Amniotic epithelial cell (primary cell): ENCODE data around the gene ZNF672.

Source experiments
- DNase-seq: peaks from one replicate; pipeline ENCODE4 v3.0.0-alpha.2; 2010; ENCODE audit warnings: low read depth

Gene ZNF672

GRCh38 chr1:248890549-248891498 is 52.8 kb downstream of the ZNF672 start:
- peak; percentile 39 for DNase-seq

GRCh38 chr1:248891758-248892157 is 53.7 kb downstream of the ZNF672 start:
- DNase-seq = no peak

- DNase-seq = no peak
Measured at GRCh38 chr1:248892590-248892989, 54.6 kb downstream of the ZNF672 start.

DNA sequence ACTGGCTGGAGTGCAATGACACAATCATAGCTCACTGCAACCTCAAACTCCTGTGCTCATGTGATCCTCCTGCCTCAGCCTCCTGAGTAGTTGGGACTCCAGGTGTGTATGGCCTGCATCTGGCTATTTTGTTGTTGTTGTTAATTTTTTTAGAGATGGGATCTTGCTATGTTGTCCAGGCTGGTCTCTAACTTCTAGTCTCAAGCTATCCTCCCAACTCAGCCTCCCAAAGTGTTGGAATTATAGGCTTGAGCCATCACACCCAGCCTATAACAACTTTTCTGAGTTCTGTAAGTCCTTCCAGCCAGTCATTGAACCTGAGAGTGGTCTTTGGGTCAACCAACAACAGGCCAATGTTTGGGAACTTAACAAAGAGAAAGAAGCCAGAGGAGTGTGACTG is 56.8 kb downstream of the ZNF672 start:
- DNase-seq = no peak

DNA sequence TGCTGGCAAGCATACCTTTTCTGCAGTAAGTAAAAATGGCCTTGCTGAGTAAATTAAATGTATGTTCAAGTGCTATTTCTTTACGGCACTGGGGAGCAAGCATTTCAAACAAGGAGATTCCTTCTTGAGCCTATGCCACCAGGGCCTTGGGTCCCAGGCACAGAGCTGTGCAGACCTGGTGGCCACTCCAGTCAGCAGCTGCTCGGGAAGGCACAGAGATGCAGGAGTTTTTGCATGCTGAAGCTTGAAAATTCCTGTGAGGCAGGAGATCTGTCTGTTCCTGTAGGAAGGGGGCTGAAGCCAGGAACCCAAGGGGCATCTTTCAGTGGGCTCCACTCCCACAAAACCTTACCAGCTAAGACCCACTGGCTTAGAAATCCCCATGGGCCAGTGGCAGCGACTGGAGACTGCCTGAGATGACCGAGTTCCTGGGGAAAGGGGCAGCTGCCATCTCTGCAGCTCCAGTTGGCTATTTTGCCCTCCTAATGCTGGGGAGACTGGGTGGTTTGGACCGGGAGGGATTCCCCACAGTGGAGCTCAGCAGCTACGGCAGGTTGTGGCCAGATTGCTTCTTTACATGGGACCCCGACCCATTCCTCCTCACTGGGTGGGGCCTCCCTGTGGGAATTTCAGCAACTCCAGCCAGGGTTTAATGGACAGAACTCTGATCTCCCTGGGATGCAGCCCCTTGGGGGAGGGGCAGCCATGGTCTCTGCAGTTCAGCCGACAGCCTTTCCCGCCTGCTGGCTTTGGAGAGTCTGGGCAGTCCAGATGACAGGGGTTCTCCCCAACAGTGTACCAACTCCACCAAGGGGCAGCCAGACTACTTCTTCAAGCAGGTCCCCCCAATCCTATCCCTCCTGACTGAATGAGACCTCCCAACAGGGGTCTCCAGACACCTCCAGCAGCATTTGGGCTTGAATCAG is 59.7 kb downstream of the ZNF672 start:
- no peak for DNase-seq
